Stomach (tissue), 19 donors: ENCODE results near the gene KMT2E. TPM values are rescaled to one million over a fixed set of nuclear protein-coding genes. Genes with fewer than 3 reads are reported as not detected.

Experiments
- DNase-seq, 2 donors: peaks; one replicate each; pipeline versions ENCODE4 v3.0.0 to v3.0.0-alpha.2; 2013 to 2019
- H3K27ac ChIP-seq, 5 donors: fragments of 200-600 bp in 4 of 5; sonication (generic) in 4 of 5; one replicate each; pipeline ENCODE4 v1.5.1; 2013 to 2019; ENCODE audit warnings: mild to moderate bottlenecking in 1 of 5, moderate library complexity in 1 of 5
- H3K27me3 ChIP-seq, 3 donors: fragments of 200-600 bp; sonication (generic); one replicate each; pipeline ENCODE4 v1.5.1; 2017 to 2019; ENCODE audit warnings: mixed run types in 1 of 3
- H3K36me3 ChIP-seq, 4 donors: fragments of 200-600 bp; sonication (generic); 1 replicate in 3 of 4; 2 replicates in 1 of 4; pipeline ENCODE4 v1.5.1; 2016 to 2019
- H3K4me1 ChIP-seq, 4 donors: fragments of 200-600 bp; sonication (generic); one replicate each; pipeline ENCODE4 v1.5.1; 2016 to 2019
- H3K4me3 ChIP-seq, 4 donors: fragments of 200-600 bp; sonication (generic) in 3 of 4; one replicate each; pipeline ENCODE4 v1.5.1; 2016 to 2019; ENCODE audit warnings: mild to moderate bottlenecking in 1 of 4
- H3K9me3 ChIP-seq, 4 donors: fragments of 200-600 bp; sonication (generic); one replicate each; pipeline ENCODE4 v1.5.1; 2016 to 2019
- CTCF ChIP-seq, 7 experiments: fragments of 450-650 bp in 4 of 7; fragments of 200-600 bp in 3 of 7; sonication (generic) in 3 of 7; IDR thresholded peaks; one replicate each; pipeline ENCODE4 v1.5.1; 2016 to 2019; ENCODE audit warnings: antibody characterized with exemption in 7 of 7, control low read depth in 2 of 7, mild to moderate bottlenecking in 1 of 7
- EP300 ChIP-seq: sonication (generic); formaldehyde crosslinking; IDR thresholded peaks from one replicate; pipeline ENCODE4 v1.6.1; 2017; ENCODE audit warnings: antibody characterized with exemption
- POLR2A ChIP-seq, 4 donors: fragments of 450-650 bp; IDR thresholded peaks; one replicate each; pipeline ENCODE4 v1.6.1; 2016; ENCODE audit warnings: antibody characterized with exemption in 4 of 4, control low read depth in 2 of 4, mild to moderate bottlenecking in 1 of 4, moderate library complexity in 1 of 4
- POLR2AphosphoS5 ChIP-seq, 3 donors: sonication (generic); formaldehyde crosslinking; IDR thresholded peaks; one replicate each; pipeline ENCODE4 v1.6.1; 2016; ENCODE audit warnings: antibody characterized with exemption in 3 of 3
- WGBS, 5 donors: extraction: QIAGEN DNeasy Blood & Tissue Kit in 3 of 5; methylation state at CpG; one replicate each; pipeline versions ENCODE4 v1.1.5 to v1.1.7; 2013 to 2018; 5-methylcytosine and 5-hydroxymethylcytosine counted together
- intact Hi-C: fragments of 100-400 bp; cut with DNase I; formaldehyde crosslinking; loops from one replicate; pipeline ENCODE4 v1.15.1; 2023; ENCODE audit warnings: low total_unique reads
- long read RNA-seq, 10 donors: transcript quantifications; one replicate each; lab custom pipeline, GENCODE V29; 2026
- polyA plus RNA-seq, 3 donors: library from polyadenylated mRNA; stranded (reverse); fragments of 200-250 nt; gene quantifications; one replicate each; pipeline ENCODE4 v1.2.3, GENCODE V29; 2013
- total RNA-seq, 5 donors: library from RNA; depleted of rRNA; stranded (reverse); fragments of >200 nt; gene quantifications; one replicate each; pipeline versions ENCODE4 v1.1.0 to v1.2.3, GENCODE V29; 2014 to 2016
- donor health status: healthy with polysubstance abuse.
- donor health status: Bipolar disorder and iron deficiency.
- donor health status: healthy.

Gene KMT2E
- total RNA-seq (100 to 1,000 TPM in 2 of 5 donors, 10 to 100 TPM in 3; 64.8 to 330 (median 93.9) TPM), polyA plus RNA-seq (10 to 100 TPM in 2 of 3 donors, 1 to 10 TPM in 1; 9.4 to 12.5 (median 11.9) TPM)
- long read RNA-seq, donor 1, partial matches to known transcripts: 0 of 2 reads
- long read RNA-seq, donor 1, other reads (novel, unspliced or antisense): 0 of 2 reads
- long read RNA-seq, donor 2: 0 reads
- long read RNA-seq, donor 3, partial matches to known transcripts: 0 of 1 reads
- long read RNA-seq, donor 3, other reads (novel, unspliced or antisense): 0 of 1 reads
- long read RNA-seq, donor 4, partial matches to known transcripts: 0 of 1 reads
- long read RNA-seq, donor 4, other reads (novel, unspliced or antisense): 0 of 1 reads
- long read RNA-seq, donor 5, partial matches to known transcripts: 5 of 5 reads
- long read RNA-seq, donor 5, other reads (novel, unspliced or antisense): 0 of 5 reads
- long read RNA-seq, donor 6, partial matches to known transcripts: 11 of 12 reads
- long read RNA-seq, donor 6, other reads (novel, unspliced or antisense): 0 of 12 reads
- long read RNA-seq, donor 7, partial matches to known transcripts: 19 of 19 reads
- long read RNA-seq, donor 7, other reads (novel, unspliced or antisense): 0 of 19 reads
- long read RNA-seq, donor 8, partial matches to known transcripts: 0 of 5 reads
- long read RNA-seq, donor 8, other reads (novel, unspliced or antisense): 0 of 5 reads
- long read RNA-seq, donor 9, transcript KMT2E-214 (7 exons, 1,133 nt): major isoform, 5 of 6 reads
- long read RNA-seq, donor 9, partial matches to known transcripts: 0 of 6 reads
- long read RNA-seq, donor 9, other reads (novel, unspliced or antisense): 0 of 6 reads
- long read RNA-seq, donor 10, partial matches to known transcripts: 0 of 1 reads
- long read RNA-seq, donor 10, other reads (novel, unspliced or antisense): 0 of 1 reads

- peak; percentile 92 to 97 for DNase-seq
- H3K27ac ChIP-seq: peak within 1 kb of the TSS; percentile 96 to 100 (median 99)
- H3K4me3 ChIP-seq: peak within 1 kb of the TSS; percentile 77 to 95 (median 88)
- H3K27me3 ChIP-seq: no peaks in the 10 kb centered on the region
- intact Hi-C loops: no loop called here
- H3K4me1 ChIP-seq: peaks cover 11 to 34% (median 24%) of the 10 kb centered on the region in 4 donors
- no peaks in the 10 kb centered on the region for H3K36me3 ChIP-seq
- H3K9me3 ChIP-seq: no peaks in the 10 kb centered on the region
- no peak for TF ChIP-seq EP300
- peak; percentile 16 to 86 (median 58) for TF ChIP-seq POLR2AphosphoS5 (IDR thresholded peaks at IDR 0.05)
- no peak for TF ChIP-seq POLR2A (IDR thresholded peaks at IDR 0.05)
- peak in 1 of 7 experiments; percentile 33 for TF ChIP-seq CTCF (IDR thresholded peaks at IDR 0.05)
- 1% methylated on average over 50 to 69 of the region's 69 CpGs for WGBS, 5 donors
These were observed at the start of gene KMT2E for GRCh38 chr7:105013816-105014692. Gene KMT2E, plus strand, starts transcription at chr7:105014205. Its CDS starts 26,748 bp downstream, at chr7:105040953.

GRCh38 chr7:104964626-104965236 is 49.3 kb upstream of the KMT2E start:
- intact Hi-C loops: no loop called here
- peaks cover 39 to 85% (median 62%) of the 10 kb centered on the region in 4 donors for H3K4me1 ChIP-seq
- no peak for TF ChIP-seq CTCF (IDR thresholded peaks at IDR 0.05)
- no peak for TF ChIP-seq EP300
- no peak for TF ChIP-seq POLR2A (IDR thresholded peaks at IDR 0.05)
- TF ChIP-seq POLR2AphosphoS5 (IDR thresholded peaks at IDR 0.05): no peak

GRCh38 chr7:104966022-104966421 is 48.0 kb upstream of the KMT2E start:
- TF ChIP-seq POLR2AphosphoS5 (IDR thresholded peaks at IDR 0.05) (no peak), CTCF (IDR thresholded peaks at IDR 0.05) (no peak), POLR2A (IDR thresholded peaks at IDR 0.05) (no peak), EP300 (no peak)
- peaks cover 34 to 86% (median 55%) of the 10 kb centered on the region in 4 donors for H3K4me1 ChIP-seq
- peak overlapping the region in 1 of 5 donors; percentile 65 for H3K27ac ChIP-seq
- no peaks in the 10 kb centered on the region for H3K27me3 ChIP-seq
- no peak for DNase-seq
- 97 to 100% (median 98%) methylated on average over 2 of the region's 2 CpGs for WGBS, 5 donors
- H3K4me3 ChIP-seq: no peak overlapping the region
- no peaks in the 10 kb centered on the region for H3K9me3 ChIP-seq
- no peaks in the 10 kb centered on the region for H3K36me3 ChIP-seq
- intact Hi-C loops: no loop called here

More at GRCh38 chr7:104964626-104965236, 49.3 kb upstream of the KMT2E start:
- WGBS, 5 donors: 56 to 62% (median 58%) methylated on average over 6 of the region's 6 CpGs
- Histone ChIP-seq H3K36me3 (no peaks in the 10 kb centered on the region), H3K9me3 (no peaks in the 10 kb centered on the region), H3K27me3 (no peaks in the 10 kb centered on the region), H3K4me3 (no peak overlapping the region), H3K27ac (peak overlapping the region in 4 of 5 donors; percentile 1 to 77 (median 66))
- no peak for DNase-seq
